K562 (cell line): ENCODE results near the gene ATL2.

Source experiments
- FOXK1 ChIP-seq: sonication (generic); formaldehyde crosslinking; IDR thresholded peaks from 2 replicates; pipeline ENCODE4 v1.8.0; 2022; ENCODE audit warnings: missing genetic modification reagents, mild to moderate bottlenecking, borderline replicate concordance
- GTF2F1 ChIP-seq: IDR thresholded peaks from 2 replicates; pipeline ENCODE4 v1.6.1; 2011; ENCODE audit warnings: low read depth, low read length, improper control_type of control experiment
- PHF8 ChIP-seq: fragments of 200-600 bp; sonication (generic); IDR thresholded peaks from 2 replicates; pipeline ENCODE4 v1.6.1; 2012; ENCODE audit warnings: mixed run types, mild to moderate bottlenecking, inconsistent platforms, low read length, moderate library complexity, borderline replicate concordance
- SETDB1 ChIP-seq: IDR thresholded peaks from one replicate; pipeline ENCODE4 v1.6.1; 2012; ENCODE audit warnings: low read length, control low read depth, inconsistent platforms
- TF ChIP-seq, protein P1 (sequence below): fragments of 200-400 bp; formaldehyde crosslinking; IDR thresholded peaks from 2 replicates; pipeline ENCODE4 v1.6.1; 2017; ENCODE audit warnings: mild to moderate bottlenecking, low read depth, low read length, moderate library complexity

GRCh38 chr2:38279201-38279600 is 97.9 kb downstream of the ATL2 start:
- TF ChIP-seq GTF2F1 (no peak), SETDB1 (no peak), PHF8 (no peak), FOXK1 (CRISPR knock-in tag) (no peak)
- TF ChIP-seq, protein P1, sequence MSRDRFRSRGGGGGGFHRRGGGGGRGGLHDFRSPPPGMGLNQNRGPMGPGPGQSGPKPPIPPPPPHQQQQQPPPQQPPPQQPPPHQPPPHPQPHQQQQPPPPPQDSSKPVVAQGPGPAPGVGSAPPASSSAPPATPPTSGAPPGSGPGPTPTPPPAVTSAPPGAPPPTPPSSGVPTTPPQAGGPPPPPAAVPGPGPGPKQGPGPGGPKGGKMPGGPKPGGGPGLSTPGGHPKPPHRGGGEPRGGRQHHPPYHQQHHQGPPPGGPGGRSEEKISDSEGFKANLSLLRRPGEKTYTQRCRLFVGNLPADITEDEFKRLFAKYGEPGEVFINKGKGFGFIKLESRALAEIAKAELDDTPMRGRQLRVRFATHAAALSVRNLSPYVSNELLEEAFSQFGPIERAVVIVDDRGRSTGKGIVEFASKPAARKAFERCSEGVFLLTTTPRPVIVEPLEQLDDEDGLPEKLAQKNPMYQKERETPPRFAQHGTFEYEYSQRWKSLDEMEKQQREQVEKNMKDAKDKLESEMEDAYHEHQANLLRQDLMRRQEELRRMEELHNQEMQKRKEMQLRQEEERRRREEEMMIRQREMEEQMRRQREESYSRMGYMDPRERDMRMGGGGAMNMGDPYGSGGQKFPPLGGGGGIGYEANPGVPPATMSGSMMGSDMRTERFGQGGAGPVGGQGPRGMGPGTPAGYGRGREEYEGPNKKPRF = no peak
